BLaER1 (cell line): ENCODE measurements around the gene NIPAL1.
"Not testable (repeated sequence)": the region's sequence is repeated elsewhere in the genome, so short reads cannot be mapped to it uniquely, and the experiment has no call there.

Experiments used
- H3K27ac ChIP-seq: shearing (Covaris generic); formaldehyde crosslinking; 2 replicates; pipeline ENCODE4 v1.8.1; 2022
- H3K27me3 ChIP-seq: shearing (Covaris generic); formaldehyde crosslinking; 2 replicates; pipeline ENCODE4 v1.8.1; 2022
- H3K36me3 ChIP-seq: shearing (Covaris generic); formaldehyde crosslinking; 2 replicates; pipeline ENCODE4 v1.8.1; 2022
- H3K4me1 ChIP-seq: shearing (Covaris generic); formaldehyde crosslinking; 2 replicates; pipeline ENCODE4 v1.8.1; 2022
- H3K4me2 ChIP-seq: shearing (Covaris generic); formaldehyde crosslinking; 2 replicates; pipeline ENCODE4 v1.8.1; 2022
- H3K4me3 ChIP-seq: shearing (Covaris generic); formaldehyde crosslinking; 2 replicates; pipeline ENCODE4 v1.8.1; 2022
- H3K9ac ChIP-seq: shearing (Covaris generic); formaldehyde crosslinking; 2 replicates; pipeline ENCODE4 v1.8.1; 2022
- H3K9me3 ChIP-seq: shearing (Covaris generic); formaldehyde crosslinking; 2 replicates; pipeline ENCODE4 v1.8.1; 2022
- H4K20me1 ChIP-seq: shearing (Covaris generic); formaldehyde crosslinking; 2 replicates; pipeline ENCODE4 v1.8.1; 2022
- Cebpa-rat ChIP-seq: shearing (Covaris generic); IDR thresholded peaks from 2 replicates; pipeline ENCODE4 v1.8.1; 2022

Gene NIPAL1

DNA sequence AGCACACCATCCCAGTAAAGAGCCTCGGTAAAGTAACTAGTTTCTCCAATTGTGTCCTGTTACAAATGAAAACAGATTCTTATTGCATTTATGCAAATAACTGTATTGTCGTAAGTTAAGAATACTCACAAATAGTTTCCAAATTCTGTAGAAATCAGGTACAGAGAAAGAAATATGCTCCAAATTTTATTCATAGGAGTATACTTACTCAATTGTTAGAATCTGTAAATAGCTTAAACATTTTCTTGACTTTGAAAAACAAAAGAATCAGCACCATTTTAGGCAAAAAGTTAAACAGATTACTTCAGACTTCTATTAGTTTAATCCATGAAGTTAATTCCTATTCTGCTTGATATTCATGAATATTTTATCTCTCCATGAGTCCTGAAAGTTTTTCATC, 10.8 kb upstream of the NIPAL1 start:
- H3K9me3 ChIP-seq, result peaks cover 62% of the 10 kb centered on the region
- H3K36me3 ChIP-seq, result no peaks in the 10 kb centered on the region
- TF ChIP-seq Cebpa-rat, result no peak
- H3K27ac ChIP-seq, result no peak overlapping the region
- no peak overlapping the region for H3K4me2 ChIP-seq
- no peaks in the 10 kb centered on the region for H3K4me1 ChIP-seq
- H3K27me3 ChIP-seq, result no peaks in the 10 kb centered on the region
- no peaks in the 10 kb centered on the region for H4K20me1 ChIP-seq
- no peak overlapping the region for H3K4me3 ChIP-seq
- no peak overlapping the region for H3K9ac ChIP-seq

DNA sequence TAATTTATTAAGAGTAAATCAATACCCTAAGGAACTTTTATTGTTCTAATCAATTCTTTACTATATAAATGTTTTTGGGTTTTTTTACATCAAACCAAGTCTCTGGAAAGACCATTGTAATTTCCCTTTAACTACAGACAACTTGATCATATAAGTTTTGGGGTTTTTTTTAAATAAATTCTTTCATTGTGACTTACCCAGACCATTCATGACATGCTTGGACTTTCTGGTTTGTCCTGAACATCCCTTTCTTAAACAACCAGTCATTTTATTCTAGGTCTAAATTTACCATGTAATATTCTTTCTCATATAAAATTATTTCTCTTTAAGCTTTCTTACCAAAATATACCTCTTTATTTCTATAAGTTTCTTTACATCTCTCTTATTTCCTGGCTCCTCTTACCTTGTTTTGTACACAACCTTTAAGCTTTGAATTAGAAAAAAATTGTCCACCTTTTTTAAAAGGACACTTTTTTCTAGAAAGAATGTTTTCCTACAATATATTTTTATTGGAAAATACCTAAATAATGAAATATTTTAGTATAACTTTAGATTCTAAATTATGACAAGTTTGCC, 8.5 kb upstream of the NIPAL1 start:
- Histone ChIP-seq H3K36me3 (no peaks in the 10 kb centered on the region), H4K20me1 (no peaks in the 10 kb centered on the region), H3K4me1 (no peaks in the 10 kb centered on the region), H3K9me3 (peaks cover 64% of the 10 kb centered on the region), H3K27ac (no peak overlapping the region), H3K4me3 (no peak overlapping the region), H3K4me2 (no peak overlapping the region), H3K27me3 (no peaks in the 10 kb centered on the region), H3K9ac (no peak overlapping the region)
- TF ChIP-seq Cebpa-rat, result no peak

DNA sequence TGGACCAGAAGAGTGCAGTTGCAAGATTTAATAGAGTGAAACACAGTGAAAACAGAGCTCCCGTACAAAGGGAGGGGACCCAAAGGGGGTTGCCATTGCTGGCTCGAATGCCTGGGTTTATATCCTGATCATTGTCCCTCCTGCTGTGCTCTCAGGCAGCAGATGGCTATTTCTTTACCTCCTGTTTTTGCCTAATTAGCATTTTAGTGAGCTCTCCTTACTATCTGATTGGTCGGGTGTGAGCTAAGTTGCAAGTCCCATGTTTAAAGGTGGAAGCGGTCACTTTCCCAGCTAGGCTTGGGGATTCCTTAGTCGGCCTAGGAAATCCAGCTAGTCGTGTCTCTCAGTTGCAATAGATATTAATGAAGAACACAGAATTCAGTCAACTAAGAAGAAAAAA, 5.7 kb upstream of the NIPAL1 start:
- H3K27ac ChIP-seq, H3K4me2 ChIP-seq, H3K9ac ChIP-seq, H3K36me3 ChIP-seq, H3K27me3 ChIP-seq, H4K20me1 ChIP-seq, H3K4me1 ChIP-seq, H3K4me3 ChIP-seq: not testable (repeated sequence)
- peaks cover 44% of the 10 kb centered on the region for H3K9me3 ChIP-seq

DNA sequence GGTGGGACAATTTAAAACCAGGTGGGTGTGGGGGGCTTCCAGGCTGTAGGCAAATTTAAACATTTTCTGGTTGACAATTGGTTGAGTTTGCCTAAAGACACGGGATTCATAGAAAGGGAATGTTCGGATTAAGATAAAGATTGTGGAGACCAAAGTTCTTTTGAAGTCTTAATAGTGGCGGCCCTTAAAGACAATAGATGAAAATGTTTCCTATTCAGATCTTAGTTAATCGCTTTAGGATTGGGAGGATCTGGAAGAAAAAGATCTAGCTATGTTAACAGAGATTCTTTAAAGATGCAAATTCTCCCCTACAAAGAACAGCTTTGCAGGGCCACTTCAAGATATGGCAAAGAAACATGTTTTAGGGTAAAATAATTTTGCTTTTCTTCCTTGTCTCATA, 4.8 kb upstream of the NIPAL1 start:
- H3K9ac ChIP-seq, result no peak overlapping the region
- TF ChIP-seq Cebpa-rat, result no peak
- H3K4me2 ChIP-seq, result no peak overlapping the region
- no peaks in the 10 kb centered on the region for H3K36me3 ChIP-seq
- H3K9me3 ChIP-seq, result peaks cover 36% of the 10 kb centered on the region
- H3K27me3 ChIP-seq, result no peaks in the 10 kb centered on the region
- H3K4me1 ChIP-seq, result no peaks in the 10 kb centered on the region
- H3K27ac ChIP-seq, result no peak overlapping the region
- H3K4me3 ChIP-seq, result no peak overlapping the region
- H4K20me1 ChIP-seq, result no peaks in the 10 kb centered on the region

DNA sequence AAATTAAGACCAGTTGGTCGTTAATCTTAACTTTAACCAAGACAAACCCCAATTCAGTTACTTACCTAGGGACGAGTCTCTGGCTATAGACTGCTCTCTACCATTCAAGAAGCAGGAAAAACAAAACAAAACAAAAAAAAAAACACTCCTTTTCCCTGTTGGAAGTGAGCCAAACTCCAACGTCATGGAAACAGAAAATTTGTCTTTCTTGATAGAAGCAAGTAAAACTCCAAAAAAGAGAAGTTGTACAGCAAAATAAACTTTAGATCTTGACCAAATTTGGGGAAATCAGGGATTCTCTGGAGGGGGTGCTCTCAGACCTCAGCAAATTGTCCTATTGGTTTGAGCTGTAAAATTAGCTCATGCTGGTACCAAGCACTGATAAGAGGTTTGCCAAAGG, 3.7 kb upstream of the NIPAL1 start:
- Histone ChIP-seq H3K36me3 (no peaks in the 10 kb centered on the region), H3K9ac (no peak overlapping the region), H4K20me1 (no peaks in the 10 kb centered on the region), H3K27ac (no peak overlapping the region), H3K4me1 (0 out of 2 replicates have a peak, but pooled peaks cover 8% of the 10 kb centered on the region), H3K9me3 (peaks cover 26% of the 10 kb centered on the region), H3K27me3 (peaks cover 11% of the 10 kb centered on the region), H3K4me3 (no peak overlapping the region), H3K4me2 (peak overlapping the region; percentile 15; the same call in 1 of the 2 replicates)
- no peak for TF ChIP-seq Cebpa-rat

DNA sequence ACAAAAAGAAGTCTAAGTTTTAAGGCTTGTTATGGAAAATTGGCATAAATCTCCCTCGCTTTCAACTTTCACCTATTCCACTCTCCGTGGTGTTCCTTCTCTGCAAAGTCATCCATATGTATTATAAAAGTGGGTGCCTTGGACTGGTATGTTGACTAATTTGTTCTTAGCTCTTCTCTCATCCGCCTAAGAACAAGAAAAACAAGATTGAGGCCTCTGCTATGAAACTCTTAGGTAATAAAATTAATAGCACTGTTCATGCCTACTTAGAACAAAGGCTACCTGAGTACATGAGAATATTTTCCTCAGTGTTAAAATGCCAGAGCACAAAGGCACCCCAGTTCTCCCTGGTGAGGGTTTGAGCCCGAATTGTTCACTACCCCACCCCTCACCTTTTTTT, 1.4 kb upstream of the NIPAL1 start:
- no peak for TF ChIP-seq Cebpa-rat
- Histone ChIP-seq H3K27me3 (peaks cover 12% of the 10 kb centered on the region), H3K9me3 (peaks cover 8% of the 10 kb centered on the region), H4K20me1 (no peaks in the 10 kb centered on the region), H3K4me2 (no peak overlapping the region), H3K36me3 (no peaks in the 10 kb centered on the region), H3K27ac (no peak overlapping the region), H3K4me3 (no peak overlapping the region), H3K4me1 (0 out of 2 replicates have a peak, but pooled peaks cover 8% of the 10 kb centered on the region), H3K9ac (no peak overlapping the region)

DNA sequence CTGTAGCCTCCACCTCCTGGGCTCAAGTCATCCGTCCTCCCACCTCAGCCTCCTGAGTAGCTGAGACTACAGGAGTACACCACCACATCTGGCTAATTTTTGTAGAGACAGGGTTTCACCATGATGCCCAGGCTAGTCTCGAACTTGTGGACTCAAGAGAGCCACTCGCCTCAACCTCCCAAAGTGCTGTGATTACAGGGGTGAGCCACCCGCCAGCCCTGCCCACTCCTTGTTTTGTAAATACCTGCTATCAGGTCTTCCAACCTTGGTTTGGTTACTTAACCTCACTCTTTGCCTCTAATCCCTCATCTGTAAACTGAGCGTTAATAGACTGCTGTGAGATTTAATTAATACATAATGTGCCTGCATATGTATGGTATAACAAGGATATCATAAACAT, 894 bp upstream of the NIPAL1 start:
- H3K4me2 ChIP-seq, result peak overlapping the region; percentile 99
- no peaks in the 10 kb centered on the region for H4K20me1 ChIP-seq
- 0 out of 2 replicates have a peak, but pooled peaks cover 8% of the 10 kb centered on the region for H3K4me1 ChIP-seq
- H3K9me3 ChIP-seq, result peaks cover 3% of the 10 kb centered on the region
- H3K27ac ChIP-seq, result no peak overlapping the region
- no peaks in the 10 kb centered on the region for H3K36me3 ChIP-seq
- TF ChIP-seq Cebpa-rat, result no peak
- peaks cover 12% of the 10 kb centered on the region for H3K27me3 ChIP-seq
- H3K4me3 ChIP-seq, result peak overlapping the region; percentile 78
- H3K9ac ChIP-seq, result no peak overlapping the region

DNA sequence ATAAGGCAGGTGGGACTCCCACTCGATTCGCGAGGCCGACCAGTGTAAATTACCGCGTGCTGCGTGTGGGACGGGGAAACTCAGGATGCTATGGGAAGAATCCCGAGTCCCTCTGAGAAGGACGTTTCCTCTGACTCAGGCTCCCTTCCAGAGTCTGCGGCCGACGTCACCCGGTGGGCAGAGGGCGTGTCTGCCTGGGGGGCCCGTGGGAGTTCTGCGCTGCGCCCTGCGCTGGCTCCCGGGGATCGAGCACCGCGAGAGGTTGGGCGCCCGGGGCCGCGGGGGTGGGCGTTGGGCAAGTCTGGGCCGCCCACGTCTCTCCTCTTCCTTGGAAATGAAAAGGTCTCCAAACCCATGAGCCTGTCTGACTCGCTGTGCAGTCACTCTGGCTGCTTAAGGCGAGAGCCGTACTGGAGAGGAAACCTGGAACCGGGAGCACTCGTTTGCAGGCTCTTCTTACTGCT, 568 bp downstream of the NIPAL1 start:
- Histone ChIP-seq H3K9me3 (no peaks in the 10 kb centered on the region), H3K27ac (no peak overlapping the region), H3K27me3 (peaks cover 12% of the 10 kb centered on the region), H3K9ac (peak overlapping the region; percentile 66), H3K4me2 (peak overlapping the region; percentile 99), H3K4me1 (0 out of 2 replicates have a peak, but pooled peaks cover 8% of the 10 kb centered on the region), H3K4me3 (peak overlapping the region; percentile 78), H4K20me1 (no peaks in the 10 kb centered on the region), H3K36me3 (no peaks in the 10 kb centered on the region)
- no peak for TF ChIP-seq Cebpa-rat

DNA sequence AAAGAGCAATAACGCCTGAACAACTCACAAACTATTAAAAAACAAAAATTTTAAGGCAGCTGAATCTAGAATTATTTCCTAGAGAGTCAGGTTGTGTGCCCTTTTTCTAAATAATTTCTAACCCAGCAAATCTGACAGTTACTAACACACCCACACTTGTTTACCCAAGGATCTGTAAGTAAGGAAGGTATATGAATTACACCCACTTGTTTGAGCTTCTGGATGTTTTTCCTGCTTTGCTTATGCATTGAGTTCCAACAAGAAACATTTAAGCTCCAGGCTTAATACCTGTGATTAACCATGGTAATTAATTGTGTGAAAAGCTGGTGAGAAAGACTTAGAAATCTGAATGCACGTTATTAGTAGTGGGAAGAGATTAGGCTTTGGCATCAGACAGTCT, 1.5 kb downstream of the NIPAL1 start:
- Histone ChIP-seq H3K9ac (no peak overlapping the region), H3K36me3 (no peaks in the 10 kb centered on the region), H3K9me3 (no peaks in the 10 kb centered on the region), H3K4me3 (no peak overlapping the region), H3K4me2 (no peak overlapping the region), H3K4me1 (0 out of 2 replicates have a peak, but pooled peaks cover 8% of the 10 kb centered on the region), H4K20me1 (no peaks in the 10 kb centered on the region), H3K27ac (no peak overlapping the region), H3K27me3 (peaks cover 12% of the 10 kb centered on the region)
- no peak for TF ChIP-seq Cebpa-rat

DNA sequence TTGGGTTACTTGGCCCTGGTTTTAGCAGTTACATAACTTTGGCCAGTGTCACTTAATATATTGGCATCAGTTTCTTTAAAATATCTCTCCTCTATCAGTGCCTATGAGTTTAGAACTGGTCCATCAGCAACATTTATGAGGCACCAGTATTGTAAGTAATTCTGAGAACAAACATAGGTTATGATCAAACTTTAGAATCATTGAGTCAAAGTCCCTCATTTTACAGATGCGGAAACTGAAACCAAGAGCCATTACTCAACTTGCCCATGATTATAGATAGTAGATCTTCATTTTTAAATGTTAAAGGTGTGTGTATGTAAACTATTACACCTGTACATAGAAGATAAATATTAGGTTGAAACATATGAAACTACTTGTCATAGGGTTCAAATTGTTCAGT, 4.5 kb downstream of the NIPAL1 start:
- Histone ChIP-seq H3K4me1 (0 out of 2 replicates have a peak, but pooled peaks cover 8% of the 10 kb centered on the region), H3K36me3 (no peaks in the 10 kb centered on the region), H3K4me2 (no peak overlapping the region), H3K9ac (no peak overlapping the region), H3K27me3 (peaks cover 12% of the 10 kb centered on the region), H3K9me3 (no peaks in the 10 kb centered on the region), H4K20me1 (no peaks in the 10 kb centered on the region), H3K27ac (no peak overlapping the region), H3K4me3 (no peak overlapping the region)
- TF ChIP-seq Cebpa-rat, result no peak

DNA sequence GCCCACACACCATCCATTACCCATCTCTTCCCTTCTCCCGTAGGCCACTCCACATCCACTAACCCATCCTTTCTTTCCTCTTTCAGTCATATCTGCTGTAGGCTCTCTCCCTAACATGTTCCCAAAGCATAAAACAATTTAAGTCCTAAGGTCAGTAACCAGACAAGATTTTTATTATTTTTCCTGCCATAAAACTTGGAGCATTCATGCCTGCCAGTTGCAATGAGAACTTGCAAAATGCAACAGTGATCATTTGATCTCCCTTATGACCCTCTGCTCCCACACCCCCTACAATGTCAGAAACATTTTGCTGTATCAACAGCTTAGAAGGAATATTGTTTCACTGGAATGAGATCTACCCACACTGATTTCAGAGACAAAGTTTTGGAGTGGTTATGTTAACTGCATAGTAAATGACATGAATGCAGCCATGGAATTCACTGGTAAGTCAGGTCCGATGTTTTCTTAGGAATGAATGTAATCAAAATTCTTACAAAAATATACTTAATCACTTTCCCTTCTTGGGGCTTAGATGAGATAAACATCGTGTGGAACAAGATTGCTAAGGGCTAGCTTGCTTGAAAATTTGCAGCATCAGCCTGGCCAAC, 5.7 kb downstream of the NIPAL1 start:
- no peak overlapping the region for H3K4me2 ChIP-seq
- no peaks in the 10 kb centered on the region for H3K36me3 ChIP-seq
- H4K20me1 ChIP-seq, result no peaks in the 10 kb centered on the region
- no peak for TF ChIP-seq Cebpa-rat
- no peaks in the 10 kb centered on the region for H3K9me3 ChIP-seq
- H3K4me3 ChIP-seq, result no peak overlapping the region
- no peak overlapping the region for H3K9ac ChIP-seq
- no peak overlapping the region for H3K27ac ChIP-seq
- peaks cover 6% of the 10 kb centered on the region for H3K27me3 ChIP-seq
- 0 out of 2 replicates have a peak, but pooled peaks cover 3% of the 10 kb centered on the region for H3K4me1 ChIP-seq
